Measurements from ENCODE around the gene FNBP1.

- TF ChIP-seq POLR2AphosphoS5 (IDR thresholded peaks at IDR 0.05; ENCODE audit: borderline replicate concordance, low read depth, low read length), result no peak
- TF ChIP-seq EZH2 (IDR thresholded peaks at IDR 0.05), result no peak
- no peak for TF ChIP-seq FOXP2 (optimal IDR thresholded peaks at IDR 0.05; ENCODE audit: control extremely low read depth, extremely low read length, insufficient read depth)
These were observed 18.4 kb downstream of the FNBP1 start for GRCh38 chr9:130024597-130024994.

Measured in SK-N-MC (cell line).